Fibroblast of mammary gland (primary cell): ENCODE measurements around the gene FAM131C.
"Not testable (repeated sequence)": the region's sequence is repeated elsewhere in the genome, so short reads cannot be mapped to it uniquely, and the experiment has no call there.

Experiments
- DNase-seq: peaks from one replicate; pipeline ENCODE4 v3.0.0-alpha.2; 2010; ENCODE audit warnings: low read depth
- H3K4me3 ChIP-seq: 2 replicates; pipeline ENCODE4 v1.5.1; 2011; ENCODE audit warnings: low read depth, mild to moderate bottlenecking, low read length, moderate library complexity; ENCODE audit not compliant: control insufficient read depth
- CTCF ChIP-seq: conservative IDR thresholded peaks from 2 replicates; pipeline ENCODE4 v1.5.1; 2011; ENCODE audit warnings: low read depth, low read length, inconsistent platforms; ENCODE audit not compliant: control insufficient read depth, insufficient read depth

The FAM131C gene

DNA sequence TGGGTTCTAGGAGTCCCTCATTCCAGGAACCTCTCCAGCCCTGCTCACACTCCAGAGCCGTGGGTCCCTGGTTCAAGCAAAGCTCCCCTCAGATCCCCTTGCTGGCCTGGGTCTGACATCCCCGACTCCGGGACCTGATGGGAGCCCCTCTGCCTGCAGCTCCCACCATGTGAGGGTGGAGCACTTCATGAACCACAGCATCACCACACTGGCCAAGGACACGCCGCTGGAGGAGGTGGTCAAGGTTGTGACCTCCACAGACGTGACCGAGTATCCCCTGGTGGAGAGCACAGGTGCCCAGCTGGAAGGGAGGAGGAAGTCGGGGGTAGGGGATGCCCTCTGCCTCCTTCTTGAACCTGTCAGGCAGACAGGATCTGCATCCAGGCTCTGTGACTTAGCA lies 41.9 kb downstream of the FAM131C start:
- TF ChIP-seq CTCF: no peak
- no peak for DNase-seq

GRCh38 chr1:16029288-16029687 lies 44.2 kb downstream of the FAM131C start:
- TF ChIP-seq CTCF: no peak
- no peak for DNase-seq
- no peak overlapping the region for H3K4me3 ChIP-seq

More for the DNA sequence above, 41.9 kb downstream of the FAM131C start:
- no peak overlapping the region for H3K4me3 ChIP-seq

DNA sequence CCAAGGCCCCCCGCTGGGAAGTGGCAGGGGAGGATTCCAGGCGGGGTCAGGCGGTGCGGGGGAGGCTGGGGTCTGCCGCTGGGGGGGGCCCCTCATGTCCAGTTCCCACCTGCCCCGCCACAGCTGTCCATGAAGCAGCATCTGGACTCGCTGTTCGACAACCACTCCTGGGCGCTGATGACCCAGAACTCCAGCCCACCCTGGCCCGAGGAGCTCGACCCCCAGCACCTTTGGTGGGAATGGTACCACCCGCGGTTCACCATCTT lies 44.5 kb downstream of the FAM131C start:
- DNase-seq, H3K4me3 ChIP-seq: not testable (repeated sequence)

DNA sequence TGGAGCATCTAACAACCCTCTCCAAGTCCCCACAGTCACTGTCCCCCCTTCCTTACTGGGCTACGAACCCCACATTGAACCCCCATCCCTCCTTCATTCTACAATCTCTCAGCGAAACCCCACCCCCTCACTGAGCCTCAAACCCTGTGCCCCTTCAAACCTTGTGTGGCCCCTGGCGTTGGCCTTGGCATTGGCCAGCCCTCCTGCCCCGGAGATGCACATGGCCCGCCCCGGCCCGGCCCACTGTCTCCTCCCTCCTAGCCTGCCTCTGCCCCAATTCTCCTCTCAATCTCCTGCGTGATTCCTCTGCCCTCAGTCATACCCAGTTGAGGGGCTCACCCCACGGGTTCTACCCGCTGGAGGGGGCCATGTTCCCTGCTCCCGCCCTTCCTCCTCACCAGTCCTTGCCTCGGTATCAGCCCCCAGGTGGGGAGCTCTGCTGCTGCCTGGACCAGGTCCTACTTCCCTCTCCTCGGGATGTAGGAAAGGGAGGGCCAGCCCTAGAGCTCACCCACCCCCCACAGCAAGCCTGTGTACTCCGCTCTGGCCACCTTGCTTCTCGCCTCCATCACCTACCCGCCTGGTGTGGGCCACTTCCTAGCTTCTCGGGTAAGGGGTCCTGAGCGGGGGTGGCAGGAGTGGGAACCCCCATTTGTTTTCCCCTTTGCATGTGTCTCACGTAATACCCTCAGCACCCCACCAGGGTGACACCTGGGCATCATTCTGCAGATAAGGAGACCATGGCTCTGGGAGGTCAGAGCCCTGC lies 45.0 kb downstream of the FAM131C start:
- no peak for TF ChIP-seq CTCF
- no peak overlapping the region for H3K4me3 ChIP-seq
- DNase-seq: no peak

DNA sequence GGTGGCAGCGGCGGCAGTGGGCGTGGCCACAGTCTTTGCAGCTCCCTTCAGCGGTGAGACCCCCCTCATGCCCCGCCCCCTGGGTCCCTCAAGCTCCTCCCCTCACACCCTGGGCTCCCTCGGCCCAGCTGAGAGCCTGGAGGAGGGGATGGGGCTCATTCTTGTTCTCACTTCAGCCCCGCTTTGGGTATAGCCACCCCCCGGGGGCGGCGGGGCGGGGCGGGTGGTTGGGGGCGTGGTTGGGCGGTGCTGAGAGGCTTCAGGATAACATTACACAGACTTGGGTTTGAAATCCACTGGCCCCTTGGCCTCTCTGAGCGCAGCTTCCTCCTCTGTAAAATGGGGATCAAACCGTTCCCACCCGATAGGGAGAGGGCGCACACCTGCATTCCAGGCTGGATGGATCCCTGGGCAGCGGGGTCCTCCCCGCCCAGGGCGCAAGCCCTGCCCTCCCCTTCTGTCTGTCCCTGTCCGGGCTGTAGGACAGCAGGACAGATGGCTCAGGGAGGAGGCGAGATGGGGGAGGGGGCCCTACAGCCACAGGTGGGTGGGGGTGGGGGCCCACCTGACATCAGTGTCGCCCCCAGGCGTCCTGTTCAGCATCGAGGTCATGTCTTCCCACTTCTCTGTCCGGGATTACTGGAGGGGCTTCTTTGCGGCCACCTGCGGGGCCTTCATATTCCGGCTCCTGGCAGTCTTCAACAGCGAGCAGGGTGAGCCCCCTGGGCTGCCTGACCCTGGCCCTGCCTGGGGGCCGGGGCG lies 46.5 kb downstream of the FAM131C start:
- no peak for DNase-seq
- TF ChIP-seq CTCF: no peak
- H3K4me3 ChIP-seq: no peak overlapping the region

DNA sequence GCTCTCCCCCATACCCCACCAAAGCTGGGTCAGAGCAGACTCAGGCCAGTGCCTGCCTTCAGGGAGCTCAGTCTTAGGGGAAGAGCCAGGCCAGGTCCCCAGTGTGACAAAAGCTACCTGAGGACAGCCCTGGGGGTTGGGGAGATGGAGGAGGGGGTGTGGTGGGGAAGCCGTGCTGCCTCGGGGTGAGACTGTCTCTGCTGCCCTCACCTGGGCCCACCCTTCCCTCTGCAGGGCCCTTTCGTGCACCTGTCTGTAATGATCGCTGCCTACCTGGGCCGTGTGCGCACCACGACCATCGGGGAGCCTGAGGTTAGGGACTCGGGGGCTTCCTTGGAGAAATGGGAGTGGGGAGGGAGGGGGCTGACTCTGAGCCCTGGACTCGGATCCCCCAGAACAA lies 47.1 kb downstream of the FAM131C start:
- DNase-seq, H3K4me3 ChIP-seq: not testable (repeated sequence)

DNA sequence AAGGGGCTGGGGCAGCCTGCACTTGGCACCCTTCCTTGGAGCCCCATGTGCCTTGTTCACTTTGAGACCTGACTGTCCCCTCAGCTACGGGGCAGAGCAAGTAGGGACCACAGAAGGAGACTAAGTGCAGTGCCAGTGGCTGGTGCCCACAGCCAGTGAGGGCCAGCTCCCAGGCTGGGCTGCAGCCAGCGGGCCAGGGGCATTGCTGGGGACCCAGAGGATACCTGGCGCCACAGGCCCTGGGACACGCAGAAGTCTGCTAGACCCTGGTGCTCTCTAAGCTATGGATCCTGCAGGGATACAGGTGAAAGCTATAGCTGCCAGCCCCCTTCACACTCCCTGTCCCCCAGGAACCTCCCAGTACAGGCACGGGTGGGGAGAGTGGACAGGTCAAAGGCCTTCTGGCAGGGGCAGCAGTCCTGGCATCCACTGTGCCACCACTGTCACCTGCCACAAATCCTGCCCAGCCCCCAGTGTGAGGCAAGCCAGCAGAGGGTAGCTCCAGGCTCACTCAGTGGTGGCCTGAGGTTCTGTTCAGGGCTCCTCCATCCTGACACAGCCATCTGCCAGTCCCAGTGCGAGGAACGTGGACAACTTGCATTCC lies 50.3 kb downstream of the FAM131C start:
- no peak for DNase-seq
- no peak for TF ChIP-seq CTCF
- H3K4me3 ChIP-seq: no peak overlapping the region

DNA sequence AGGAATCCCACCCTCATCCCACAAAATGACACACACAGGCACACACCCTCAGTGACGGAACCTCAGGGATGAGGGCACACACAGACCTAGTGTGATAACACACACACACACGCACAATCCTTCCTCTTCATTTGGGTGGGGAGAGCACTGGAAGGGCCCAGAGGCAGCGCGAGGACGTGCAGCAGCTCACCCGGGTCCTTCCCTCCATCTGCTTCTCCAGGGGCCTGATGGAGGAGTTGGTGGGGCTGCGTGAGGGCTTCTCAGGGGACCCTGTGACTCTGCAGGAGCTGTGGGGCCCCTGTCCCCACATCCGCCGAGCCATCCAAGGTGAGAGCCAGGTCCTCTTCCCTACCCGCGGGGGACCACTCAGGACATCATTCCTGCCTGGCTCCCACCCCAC lies 51.1 kb downstream of the FAM131C start:
- TF ChIP-seq CTCF: no peak
- DNase-seq: no peak
- no peak overlapping the region for H3K4me3 ChIP-seq
